Heart left ventricle (tissue), 13 donors: ENCODE data around the gene TRIM3.

Experiments
- POLR2A ChIP-seq, 2 donors: fragments of 450-650 bp; IDR thresholded peaks; one replicate each; pipeline ENCODE4 v1.6.1; 2017; ENCODE audit warnings: antibody characterized with exemption in 2 of 2, mild to moderate bottlenecking in 2 of 2, moderate library complexity in 2 of 2
- TF ChIP-seq, protein P1 (sequence below), 12 donors: fragments of 200-600 bp; sonication (generic) in 4 of 12; IDR thresholded peaks; one replicate each; pipeline versions ENCODE4 v1.5.0 to v1.8.0; 2018 to 2022; ENCODE audit warnings: antibody characterized with exemption in 12 of 12, mild to moderate bottlenecking in 5 of 12
- donor health status: ischemic (EF 13 %, LVEDD 7.1; RV severe dilation, severe dysfunction).
- donor health status: DM: no; HTN: yes; CAD: no.
- donor health status: DM: no; HTN: no; CAD: no.
- donor health status: ischemic (EF 25% LVEDD 6.9; RV normal size, moderate dysfunction).
- donor health status: ischemic (EF 25% LVEDD 5.7; RV mildly dilated, moderate dysfunction).
- donor health status: ischemic (EF 35%, LVEDD 5.7; RV mildly dilated, moderate dysfunction).
- donor health status: nonischemic (EF 11% LVEDD 7.7; RV severe dilation, severe dysfunction).
- donor health status: DM: yes; HTN: yes; CAD: no.
- donor health status: PGD.
- donor health status: ischemic (EF 29% LVEDD 5.4; RV normal size, mild dysfunction).
- donor health status: nonischemic (EF 23%, LVEDD 6.1; RV moderate dilation, normal function).

- TF ChIP-seq, protein P1, sequence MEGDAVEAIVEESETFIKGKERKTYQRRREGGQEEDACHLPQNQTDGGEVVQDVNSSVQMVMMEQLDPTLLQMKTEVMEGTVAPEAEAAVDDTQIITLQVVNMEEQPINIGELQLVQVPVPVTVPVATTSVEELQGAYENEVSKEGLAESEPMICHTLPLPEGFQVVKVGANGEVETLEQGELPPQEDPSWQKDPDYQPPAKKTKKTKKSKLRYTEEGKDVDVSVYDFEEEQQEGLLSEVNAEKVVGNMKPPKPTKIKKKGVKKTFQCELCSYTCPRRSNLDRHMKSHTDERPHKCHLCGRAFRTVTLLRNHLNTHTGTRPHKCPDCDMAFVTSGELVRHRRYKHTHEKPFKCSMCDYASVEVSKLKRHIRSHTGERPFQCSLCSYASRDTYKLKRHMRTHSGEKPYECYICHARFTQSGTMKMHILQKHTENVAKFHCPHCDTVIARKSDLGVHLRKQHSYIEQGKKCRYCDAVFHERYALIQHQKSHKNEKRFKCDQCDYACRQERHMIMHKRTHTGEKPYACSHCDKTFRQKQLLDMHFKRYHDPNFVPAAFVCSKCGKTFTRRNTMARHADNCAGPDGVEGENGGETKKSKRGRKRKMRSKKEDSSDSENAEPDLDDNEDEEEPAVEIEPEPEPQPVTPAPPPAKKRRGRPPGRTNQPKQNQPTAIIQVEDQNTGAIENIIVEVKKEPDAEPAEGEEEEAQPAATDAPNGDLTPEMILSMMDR (IDR thresholded peaks at IDR 0.05), result peak; percentile 48 to 73 (median 59)
- TF ChIP-seq POLR2A (IDR thresholded peaks at IDR 0.05), result no peak
Observed at GRCh38 chr11:6438979-6439571, 34.7 kb downstream of the TRIM3 start.
